GM23338 (cell line): Measurements from ENCODE around the gene CYP1B1.

Experiments used
- CREB1 ChIP-seq: fragments of 250-450 bp; sonication (Bioruptor Pico); IDR thresholded peaks from 2 replicates; pipeline ENCODE4 v1.5.0; 2020; ENCODE audit warnings: low read depth, mild to moderate bottlenecking, moderate library complexity
- CTCF ChIP-seq, 2 experiments: fragments of 200-600 bp in 1 of 2; sonication (generic) in 1 of 2; conservative IDR thresholded peaks; 2 replicates each; pipeline versions ENCODE4 v1.5.1 to v1.6.1; 2016 to 2017; ENCODE audit warnings: antibody characterized with exemption in 2 of 2, low read depth in 2 of 2, mild to moderate bottlenecking in 2 of 2, moderate library complexity in 1 of 2
- ETS1 ChIP-seq: IDR thresholded peaks from 2 replicates; pipeline ENCODE4 v1.6.1; 2016; ENCODE audit warnings: antibody characterized with exemption
- EZH2 ChIP-seq: fragments of 200-600 bp; sonication (generic); IDR thresholded peaks from one replicate; pipeline ENCODE4 v1.8.0; 2017; ENCODE audit warnings: antibody characterized with exemption, mild to moderate bottlenecking, low read depth; ENCODE audit not compliant: unreplicated experiment
- EZH2phosphoT487 ChIP-seq: fragments of 200-600 bp; sonication (generic); IDR thresholded peaks from one replicate; pipeline ENCODE4 v1.8.1; 2018; ENCODE audit warnings: antibody characterized with exemption; ENCODE audit not compliant: unreplicated experiment
- JUNB ChIP-seq: IDR thresholded peaks from one replicate; pipeline ENCODE4 v1.6.1; 2016; ENCODE audit warnings: antibody characterized with exemption; ENCODE audit not compliant: unreplicated experiment
- NANOG ChIP-seq: IDR thresholded peaks from 2 replicates; pipeline ENCODE4 v1.6.1; 2016; ENCODE audit warnings: antibody characterized with exemption, borderline replicate concordance
- POLR2AphosphoS5 ChIP-seq: IDR thresholded peaks from 2 replicates; pipeline ENCODE4 v1.6.1; 2016; ENCODE audit warnings: antibody characterized with exemption, low read depth
- STAT1 ChIP-seq: IDR thresholded peaks from one replicate; pipeline ENCODE4 v1.6.1; 2016; ENCODE audit warnings: antibody characterized with exemption; ENCODE audit not compliant: unreplicated experiment
- ZNF114 ChIP-seq: fragments of 250-450 bp; sonication (Bioruptor Pico); IDR thresholded peaks from 2 replicates; pipeline ENCODE4 v1.5.0; 2020; ENCODE audit warnings: mild to moderate bottlenecking, moderate library complexity
- ZNF331 ChIP-seq: fragments of 250-450 bp; sonication (Bioruptor Pico); IDR thresholded peaks from 2 replicates; pipeline ENCODE4 v1.5.0; 2020; ENCODE audit warnings: low read depth, mild to moderate bottlenecking, moderate library complexity
- TF ChIP-seq, protein P1 (sequence below): IDR thresholded peaks from one replicate; pipeline ENCODE4 v1.6.1; 2018; ENCODE audit warnings: antibody characterized with exemption; ENCODE audit not compliant: unreplicated experiment

- TF ChIP-seq CTCF (conservative IDR thresholded peaks at IDR 0.05; ENCODE audit: low read depth in 2 of 2) (no peak), JUNB (no peak), CREB1 (no peak), ZNF114 (no peak), EZH2 (no peak), POLR2AphosphoS5 (no peak), EZH2phosphoT487 (no peak), ZNF331 (CRISPR knock-in tag) (no peak), STAT1 (no peak), ETS1 (no peak), NANOG (no peak)
- TF ChIP-seq, protein P1, sequence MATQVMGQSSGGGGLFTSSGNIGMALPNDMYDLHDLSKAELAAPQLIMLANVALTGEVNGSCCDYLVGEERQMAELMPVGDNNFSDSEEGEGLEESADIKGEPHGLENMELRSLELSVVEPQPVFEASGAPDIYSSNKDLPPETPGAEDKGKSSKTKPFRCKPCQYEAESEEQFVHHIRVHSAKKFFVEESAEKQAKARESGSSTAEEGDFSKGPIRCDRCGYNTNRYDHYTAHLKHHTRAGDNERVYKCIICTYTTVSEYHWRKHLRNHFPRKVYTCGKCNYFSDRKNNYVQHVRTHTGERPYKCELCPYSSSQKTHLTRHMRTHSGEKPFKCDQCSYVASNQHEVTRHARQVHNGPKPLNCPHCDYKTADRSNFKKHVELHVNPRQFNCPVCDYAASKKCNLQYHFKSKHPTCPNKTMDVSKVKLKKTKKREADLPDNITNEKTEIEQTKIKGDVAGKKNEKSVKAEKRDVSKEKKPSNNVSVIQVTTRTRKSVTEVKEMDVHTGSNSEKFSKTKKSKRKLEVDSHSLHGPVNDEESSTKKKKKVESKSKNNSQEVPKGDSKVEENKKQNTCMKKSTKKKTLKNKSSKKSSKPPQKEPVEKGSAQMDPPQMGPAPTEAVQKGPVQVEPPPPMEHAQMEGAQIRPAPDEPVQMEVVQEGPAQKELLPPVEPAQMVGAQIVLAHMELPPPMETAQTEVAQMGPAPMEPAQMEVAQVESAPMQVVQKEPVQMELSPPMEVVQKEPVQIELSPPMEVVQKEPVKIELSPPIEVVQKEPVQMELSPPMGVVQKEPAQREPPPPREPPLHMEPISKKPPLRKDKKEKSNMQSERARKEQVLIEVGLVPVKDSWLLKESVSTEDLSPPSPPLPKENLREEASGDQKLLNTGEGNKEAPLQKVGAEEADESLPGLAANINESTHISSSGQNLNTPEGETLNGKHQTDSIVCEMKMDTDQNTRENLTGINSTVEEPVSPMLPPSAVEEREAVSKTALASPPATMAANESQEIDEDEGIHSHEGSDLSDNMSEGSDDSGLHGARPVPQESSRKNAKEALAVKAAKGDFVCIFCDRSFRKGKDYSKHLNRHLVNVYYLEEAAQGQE = no peak
Observed at GRCh38 chr2:38064801-38065501, 11.0 kb downstream of the CYP1B1 start.
